ENCODE measurements around the gene XIAP.
"Not testable (repeated sequence)": the region's sequence is repeated elsewhere in the genome, so short reads cannot be mapped to it uniquely, and the experiment has no call there.

XIAP gene

DNA sequence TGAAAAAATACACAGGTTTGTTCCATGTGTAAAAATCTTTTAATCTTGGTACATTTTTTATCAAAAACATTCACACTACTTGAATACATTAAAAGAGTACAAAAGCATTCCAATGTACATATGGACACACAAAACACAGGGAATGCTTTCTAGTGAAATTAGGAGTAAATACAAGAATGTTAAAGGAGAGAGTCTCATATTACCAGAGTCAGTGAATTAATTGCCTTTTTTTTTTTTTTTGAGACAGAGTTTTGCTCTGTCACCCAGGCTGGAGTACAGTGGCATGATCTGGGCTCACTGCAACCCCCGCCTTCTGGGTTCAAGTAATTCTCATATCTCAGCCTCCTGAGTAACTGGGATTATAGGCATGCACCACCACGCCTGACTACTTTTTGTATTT, 17.0 kb downstream of the XIAP start:
- Histone ChIP-seq H3K27me3 (ENCODE audit: control insufficient read depth in 1 of 2, insufficient read depth in 2 of 2, low read length in 2 of 2) (no peaks in the 10 kb centered on the region), H3K9ac (ENCODE audit: low read length) (no peak overlapping the region), H3K9me3 (ENCODE audit: low read length) (no peaks in the 10 kb centered on the region), H3K36me3 (ENCODE audit: insufficient read depth, low read length) (no peaks in the 10 kb centered on the region), H3K4me1 (ENCODE audit: insufficient read depth, low read length) (no peaks in the 10 kb centered on the region), H3K4me3 (ENCODE audit: low read depth in 1 of 2, low read length in 2 of 2) (no peak overlapping the region), H3K27ac (ENCODE audit: low read depth, low read length) (no peak overlapping the region)

DNA sequence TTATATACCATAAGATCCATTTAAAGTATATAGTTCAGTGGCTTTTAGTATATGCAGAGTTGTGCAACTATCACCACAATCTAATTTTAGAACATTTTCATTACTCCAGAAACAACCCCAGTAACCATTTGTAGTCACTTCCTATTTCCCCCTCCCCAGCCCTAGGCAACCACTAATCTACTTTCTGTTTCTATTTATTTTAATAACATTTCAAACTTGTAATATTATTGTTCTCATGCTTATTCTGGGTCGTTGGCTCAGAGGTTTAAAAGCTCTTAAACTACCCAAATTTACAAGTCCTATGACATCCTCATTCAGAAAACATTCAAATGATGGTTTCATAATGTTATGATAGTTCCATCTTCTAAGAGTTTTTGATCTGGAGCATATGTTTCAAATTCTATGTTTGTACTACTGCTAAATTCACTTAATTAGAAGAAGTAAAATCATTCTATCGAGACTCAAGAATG, 18.4 kb downstream of the XIAP start:
- no peaks in the 10 kb centered on the region for H3K27me3 ChIP-seq (ENCODE audit: control insufficient read depth in 1 of 2, insufficient read depth in 2 of 2, low read length in 2 of 2)
- H3K27ac ChIP-seq (ENCODE audit: low read depth, low read length), result no peak overlapping the region
- no peak overlapping the region for H3K4me3 ChIP-seq (ENCODE audit: low read depth in 1 of 2, low read length in 2 of 2)
- H3K9ac ChIP-seq (ENCODE audit: low read length), result no peak overlapping the region
- no peaks in the 10 kb centered on the region for H3K4me1 ChIP-seq (ENCODE audit: insufficient read depth, low read length)
- no peaks in the 10 kb centered on the region for H3K9me3 ChIP-seq (ENCODE audit: low read length)
- no peaks in the 10 kb centered on the region for H3K36me3 ChIP-seq (ENCODE audit: insufficient read depth, low read length)

DNA sequence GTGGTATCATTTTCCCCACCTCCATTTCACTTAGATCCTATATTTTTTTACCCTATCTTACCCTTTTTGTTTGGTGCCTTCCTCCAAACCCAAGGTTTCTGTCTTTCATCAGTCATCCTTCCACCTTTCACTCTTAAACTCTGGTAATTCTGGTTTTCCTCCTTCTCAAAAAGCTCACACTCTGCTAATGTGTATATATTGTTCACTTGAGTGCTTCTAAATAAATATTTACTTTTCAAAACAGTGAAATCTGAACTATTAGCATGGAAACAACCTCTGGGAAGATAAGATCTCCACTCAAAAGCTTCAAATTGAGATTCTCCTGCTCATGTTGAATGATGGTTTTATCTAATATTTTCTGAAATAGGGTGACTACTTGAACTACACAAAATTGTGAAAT, 21.5 kb downstream of the XIAP start:
- Histone ChIP-seq H3K9ac (ENCODE audit: low read length) (no peak overlapping the region), H3K36me3 (ENCODE audit: insufficient read depth, low read length) (no peaks in the 10 kb centered on the region), H3K4me1 (ENCODE audit: insufficient read depth, low read length) (no peaks in the 10 kb centered on the region), H3K27me3 (ENCODE audit: control insufficient read depth in 1 of 2, insufficient read depth in 2 of 2, low read length in 2 of 2) (no peaks in the 10 kb centered on the region), H3K4me3 (ENCODE audit: low read depth in 1 of 2, low read length in 2 of 2) (no peak overlapping the region), H3K9me3 (ENCODE audit: low read length) (no peaks in the 10 kb centered on the region), H3K27ac (ENCODE audit: low read depth, low read length) (no peak overlapping the region)

DNA sequence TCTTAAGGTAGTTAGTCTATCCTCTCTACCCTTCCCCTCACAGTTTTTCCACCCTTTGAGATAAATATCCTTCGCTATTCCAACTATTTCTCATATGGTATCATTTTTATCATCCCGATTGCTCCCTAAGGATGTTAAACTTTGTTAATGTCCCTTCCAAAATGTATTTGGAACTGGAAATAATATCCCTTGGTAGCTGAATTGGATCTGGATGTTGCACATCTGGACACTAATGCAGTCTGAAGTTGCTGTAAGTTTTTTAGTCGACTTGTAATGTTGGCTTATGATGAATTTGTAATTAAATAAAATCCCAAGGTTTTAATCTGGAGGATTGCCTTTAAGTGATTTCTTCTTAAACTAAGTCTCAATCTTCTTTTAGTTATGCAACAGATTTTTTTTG, 22.5 kb downstream of the XIAP start:
- Histone ChIP-seq H3K4me3 (ENCODE audit: low read depth in 1 of 2, low read length in 2 of 2) (no peak overlapping the region), H3K27ac (ENCODE audit: low read depth, low read length) (no peak overlapping the region), H3K27me3 (ENCODE audit: control insufficient read depth in 1 of 2, insufficient read depth in 2 of 2, low read length in 2 of 2) (no peaks in the 10 kb centered on the region), H3K9ac (ENCODE audit: low read length) (no peak overlapping the region), H3K9me3 (ENCODE audit: low read length) (no peaks in the 10 kb centered on the region), H3K4me1 (ENCODE audit: insufficient read depth, low read length) (no peaks in the 10 kb centered on the region), H3K36me3 (ENCODE audit: insufficient read depth, low read length) (no peaks in the 10 kb centered on the region)

DNA sequence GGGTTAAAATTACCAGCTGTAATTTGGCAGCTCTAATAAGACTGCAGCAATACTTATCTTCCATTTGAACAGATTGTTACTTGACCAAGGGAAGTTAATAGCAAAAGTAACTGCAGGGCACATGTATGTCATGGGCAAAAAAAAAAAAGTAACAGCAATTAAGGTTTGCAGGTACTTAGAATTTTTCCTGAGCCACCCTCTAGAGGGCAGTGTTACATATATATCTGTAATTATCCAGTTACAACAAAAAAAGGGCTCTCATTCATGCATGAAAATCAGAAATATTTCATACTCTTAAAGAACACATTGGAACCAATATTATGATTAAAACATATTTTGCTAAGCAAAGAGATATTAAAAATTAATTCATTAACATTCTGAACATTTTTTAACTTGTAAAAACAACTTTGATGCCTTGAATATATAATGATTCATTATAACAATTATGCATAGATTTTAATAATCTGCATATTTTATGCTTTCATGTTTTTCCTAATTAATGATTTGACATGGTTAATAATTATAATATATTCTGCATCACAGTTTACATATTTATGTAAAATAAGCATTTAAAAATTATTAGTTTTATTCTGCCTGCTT, 25.1 kb downstream of the XIAP start:
- Histone ChIP-seq H3K27ac (ENCODE audit: low read depth, low read length) (no peak overlapping the region), H3K4me3 (ENCODE audit: low read depth in 1 of 2, low read length in 2 of 2) (no peak overlapping the region), H3K4me1 (ENCODE audit: insufficient read depth, low read length) (no peaks in the 10 kb centered on the region), H3K9me3 (ENCODE audit: low read length) (no peaks in the 10 kb centered on the region), H3K27me3 (ENCODE audit: control insufficient read depth in 1 of 2, insufficient read depth in 2 of 2, low read length in 2 of 2) (no peaks in the 10 kb centered on the region), H3K36me3 (ENCODE audit: insufficient read depth, low read length) (no peaks in the 10 kb centered on the region), H3K9ac (ENCODE audit: low read length) (no peak overlapping the region)

DNA sequence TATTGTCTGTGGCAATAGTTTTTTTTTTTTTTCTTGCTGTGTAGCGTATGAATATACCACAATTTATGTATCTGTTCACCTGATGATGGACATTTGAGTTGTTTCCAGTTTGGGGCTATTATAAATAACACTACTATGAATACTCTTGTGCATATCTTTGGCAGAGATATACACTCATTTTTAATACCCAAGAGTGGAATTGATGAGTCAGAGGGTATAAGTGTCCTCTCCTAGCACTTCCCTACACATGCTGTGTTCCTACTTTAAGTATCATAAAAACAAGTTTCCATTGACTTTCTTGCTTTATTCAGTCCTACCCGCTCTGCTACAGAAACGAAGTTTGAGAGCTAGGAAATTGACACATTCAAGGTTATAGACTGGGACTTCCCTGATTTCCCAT, 39.8 kb downstream of the XIAP start:
- Histone ChIP-seq H3K27me3 (ENCODE audit: control insufficient read depth in 1 of 2, insufficient read depth in 2 of 2, low read length in 2 of 2) (no peaks in the 10 kb centered on the region), H3K9me3 (ENCODE audit: low read length) (no peaks in the 10 kb centered on the region), H3K27ac (ENCODE audit: low read depth, low read length) (no peak overlapping the region), H3K4me1 (ENCODE audit: insufficient read depth, low read length) (no peaks in the 10 kb centered on the region), H3K9ac (ENCODE audit: low read length) (no peak overlapping the region), H3K4me3 (ENCODE audit: low read depth in 1 of 2, low read length in 2 of 2) (no peak overlapping the region), H3K36me3 (ENCODE audit: insufficient read depth, low read length) (peaks cover 16% of the 10 kb centered on the region)

DNA sequence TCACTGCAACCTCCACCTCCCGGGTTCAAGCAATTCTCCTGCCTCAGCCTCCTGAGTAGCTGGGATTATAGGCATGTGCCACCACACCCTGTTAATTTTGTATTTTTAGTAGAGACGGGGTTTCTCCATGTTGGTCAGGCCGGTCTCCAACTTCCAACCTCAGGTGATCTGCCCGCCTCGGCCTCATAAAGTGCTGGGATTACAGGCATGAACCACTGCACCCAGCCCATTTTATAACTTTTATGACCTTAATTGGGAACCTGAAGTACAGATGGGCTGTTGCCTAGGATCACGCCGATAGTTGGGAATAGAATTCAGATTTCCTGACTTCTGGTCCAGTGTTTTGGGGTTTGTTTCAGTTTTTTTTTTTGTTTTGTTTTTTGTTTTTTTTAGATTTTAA, 43.4 kb downstream of the XIAP start:
- H3K36me3 ChIP-seq (ENCODE audit: insufficient read depth, low read length), result peaks cover 22% of the 10 kb centered on the region
- not testable (repeated sequence) for H3K27ac ChIP-seq (ENCODE audit: low read depth, low read length); H3K4me3 ChIP-seq (ENCODE audit: low read depth in 1 of 2, low read length in 2 of 2); H3K4me1 ChIP-seq (ENCODE audit: insufficient read depth, low read length); H3K27me3 ChIP-seq (ENCODE audit: control insufficient read depth in 1 of 2, insufficient read depth in 2 of 2, low read length in 2 of 2); H3K9ac ChIP-seq (ENCODE audit: low read length); H3K9me3 ChIP-seq (ENCODE audit: low read length)

DNA sequence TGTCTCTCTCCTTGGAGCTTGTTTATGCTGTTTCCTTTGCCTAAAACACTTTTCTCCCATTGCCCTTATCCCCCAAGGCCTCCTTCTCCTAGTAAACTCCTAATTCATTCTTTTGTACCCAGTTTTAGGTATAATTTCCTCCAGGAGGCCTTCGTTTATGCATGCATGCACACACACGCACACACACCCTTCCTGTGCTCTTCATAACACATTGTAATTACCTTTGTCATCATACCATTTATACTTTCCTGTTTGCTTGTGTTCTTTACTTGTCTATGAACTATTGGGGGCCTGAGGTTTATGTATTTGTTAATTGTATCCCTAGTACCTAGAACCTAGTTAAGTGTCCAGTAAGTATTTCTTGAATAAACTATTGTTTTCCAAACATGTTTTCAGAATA, 45.5 kb downstream of the XIAP start:
- H3K27me3 ChIP-seq (ENCODE audit: control insufficient read depth in 1 of 2, insufficient read depth in 2 of 2, low read length in 2 of 2), result no peaks in the 10 kb centered on the region
- peaks cover 22% of the 10 kb centered on the region for H3K36me3 ChIP-seq (ENCODE audit: insufficient read depth, low read length)
- H3K9me3 ChIP-seq (ENCODE audit: low read length), result no peaks in the 10 kb centered on the region
- no peaks in the 10 kb centered on the region for H3K4me1 ChIP-seq (ENCODE audit: insufficient read depth, low read length)
- H3K27ac ChIP-seq (ENCODE audit: low read depth, low read length), result no peak overlapping the region
- H3K9ac ChIP-seq (ENCODE audit: low read length), result no peak overlapping the region
- no peak overlapping the region for H3K4me3 ChIP-seq (ENCODE audit: low read depth in 1 of 2, low read length in 2 of 2)

DNA sequence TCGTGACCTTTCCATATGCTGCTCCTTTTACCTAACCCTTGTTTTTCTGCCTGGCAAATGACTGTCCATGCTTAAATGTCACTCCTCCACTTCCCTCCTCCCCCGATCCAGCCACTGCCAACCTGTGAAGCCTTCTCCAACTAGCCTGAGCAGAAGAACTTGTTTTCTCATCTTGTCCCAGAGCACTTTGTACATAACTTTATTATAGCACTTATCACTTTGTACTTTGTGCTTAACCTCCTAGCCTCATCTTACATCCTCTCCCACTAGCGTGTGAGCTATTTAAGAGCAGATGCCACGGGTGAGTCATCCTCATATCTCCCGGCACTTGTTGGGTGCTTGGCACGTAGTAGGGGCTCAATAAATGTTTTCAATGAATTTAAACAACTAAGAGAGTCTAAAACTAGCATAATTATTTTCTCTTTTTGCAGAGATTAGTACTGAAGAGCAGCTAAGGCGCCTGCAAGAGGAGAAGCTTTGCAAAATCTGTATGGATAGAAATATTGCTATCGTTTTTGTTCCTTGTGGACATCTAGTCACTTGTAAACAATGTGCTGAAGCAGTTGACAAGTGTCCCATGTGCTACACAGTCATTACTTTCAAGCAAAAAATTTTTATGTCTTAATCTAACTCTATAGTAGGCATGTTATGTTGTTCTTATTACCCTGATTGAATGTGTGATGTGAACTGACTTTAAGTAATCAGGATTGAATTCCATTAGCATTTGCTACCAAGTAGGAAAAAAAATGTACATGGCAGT, 46.9 kb downstream of the XIAP start:
- Histone ChIP-seq H3K9ac (ENCODE audit: low read length) (no peak overlapping the region), H3K36me3 (ENCODE audit: insufficient read depth, low read length) (peaks cover 13% of the 10 kb centered on the region), H3K4me3 (ENCODE audit: low read depth in 1 of 2, low read length in 2 of 2) (no peak overlapping the region), H3K27ac (ENCODE audit: low read depth, low read length) (no peak overlapping the region), H3K4me1 (ENCODE audit: insufficient read depth, low read length) (no peaks in the 10 kb centered on the region), H3K27me3 (ENCODE audit: control insufficient read depth in 1 of 2, insufficient read depth in 2 of 2, low read length in 2 of 2) (no peaks in the 10 kb centered on the region), H3K9me3 (ENCODE audit: low read length) (no peaks in the 10 kb centered on the region)

DNA sequence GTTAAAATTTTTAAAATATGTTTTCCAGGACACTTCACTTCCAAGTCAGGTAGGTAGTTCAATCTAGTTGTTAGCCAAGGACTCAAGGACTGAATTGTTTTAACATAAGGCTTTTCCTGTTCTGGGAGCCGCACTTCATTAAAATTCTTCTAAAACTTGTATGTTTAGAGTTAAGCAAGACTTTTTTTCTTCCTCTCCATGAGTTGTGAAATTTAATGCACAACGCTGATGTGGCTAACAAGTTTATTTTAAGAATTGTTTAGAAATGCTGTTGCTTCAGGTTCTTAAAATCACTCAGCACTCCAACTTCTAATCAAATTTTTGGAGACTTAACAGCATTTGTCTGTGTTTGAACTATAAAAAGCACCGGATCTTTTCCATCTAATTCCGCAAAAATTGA, 49.7 kb downstream of the XIAP start:
- H3K27ac ChIP-seq (ENCODE audit: low read depth, low read length), result no peak overlapping the region
- H3K9me3 ChIP-seq (ENCODE audit: low read length), result no peaks in the 10 kb centered on the region
- H3K9ac ChIP-seq (ENCODE audit: low read length), result no peak overlapping the region
- no peaks in the 10 kb centered on the region for H3K27me3 ChIP-seq (ENCODE audit: control insufficient read depth in 1 of 2, insufficient read depth in 2 of 2, low read length in 2 of 2)
- H3K4me3 ChIP-seq (ENCODE audit: low read depth in 1 of 2, low read length in 2 of 2), result no peak overlapping the region
- H3K4me1 ChIP-seq (ENCODE audit: insufficient read depth, low read length), result no peaks in the 10 kb centered on the region
- peaks cover 6% of the 10 kb centered on the region for H3K36me3 ChIP-seq (ENCODE audit: insufficient read depth, low read length)

DNA sequence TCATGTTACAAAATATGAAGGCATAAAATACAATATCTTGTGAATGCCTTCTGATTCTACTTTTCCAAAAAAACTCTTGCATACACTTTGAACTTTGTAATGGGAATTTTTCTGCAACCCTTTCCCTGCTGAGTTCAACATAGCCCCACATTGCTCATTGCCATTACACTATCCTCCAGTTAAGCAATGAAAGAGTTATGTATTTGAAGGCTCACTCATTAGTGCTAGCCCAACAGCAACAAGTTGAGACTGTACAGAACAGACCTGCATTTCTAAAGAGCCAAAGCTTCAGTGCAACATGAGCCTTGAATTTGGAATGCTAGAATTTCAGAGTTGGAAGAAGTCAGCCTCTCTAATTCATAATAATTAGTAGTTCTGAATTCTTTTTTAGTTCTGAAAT, 57.2 kb downstream of the XIAP start:
- H3K27me3 ChIP-seq (ENCODE audit: control insufficient read depth in 1 of 2, insufficient read depth in 2 of 2, low read length in 2 of 2), result no peaks in the 10 kb centered on the region
- no peaks in the 10 kb centered on the region for H3K36me3 ChIP-seq (ENCODE audit: insufficient read depth, low read length)
- no peaks in the 10 kb centered on the region for H3K9me3 ChIP-seq (ENCODE audit: low read length)
- no peak overlapping the region for H3K27ac ChIP-seq (ENCODE audit: low read depth, low read length)
- H3K4me1 ChIP-seq (ENCODE audit: insufficient read depth, low read length), result no peaks in the 10 kb centered on the region
- H3K4me3 ChIP-seq (ENCODE audit: low read depth in 1 of 2, low read length in 2 of 2), result no peak overlapping the region
- no peak overlapping the region for H3K9ac ChIP-seq (ENCODE audit: low read length)

All from muscle layer of colon (tissue), 2 donors.